Thyroid gland (tissue), 4 donors: Measurements from ENCODE around the gene OR10H3. TPM values are rescaled to one million over a fixed set of nuclear protein-coding genes. Genes with fewer than 3 reads are reported as not detected.

ENCODE experiments used
- DNase-seq, 2 donors: peaks; one replicate each; pipeline ENCODE4 v3.0.0-alpha.2; 2019
- H3K27ac ChIP-seq, 3 donors: fragments of 200-600 bp; sonication (generic); 1 replicate in 2 of 3; 2 replicates in 1 of 3; pipeline ENCODE4 v1.5.1; 2016 to 2019; ENCODE audit warnings: mild to moderate bottlenecking in 1 of 3, moderate library complexity in 1 of 3
- H3K27me3 ChIP-seq: fragments of 200-600 bp; sonication (generic); one replicate; pipeline ENCODE4 v1.5.1; 2019
- H3K36me3 ChIP-seq, 2 donors: fragments of 200-600 bp; sonication (generic); one replicate each; pipeline ENCODE4 v1.5.1; 2016 to 2019
- H3K4me1 ChIP-seq, 2 donors: fragments of 200-600 bp; sonication (generic); one replicate each; pipeline ENCODE4 v1.5.1; 2017 to 2019
- H3K4me3 ChIP-seq, 3 donors: fragments of 200-600 bp; sonication (generic); replicated peaks in 1 of 3; 1 replicate in 2 of 3; 2 replicates in 1 of 3; pipeline ENCODE4 v1.5.1; 2016; ENCODE audit warnings: mild to moderate bottlenecking in 1 of 3
- H3K9me3 ChIP-seq: fragments of 200-600 bp; sonication (generic); one replicate; pipeline ENCODE4 v1.5.1; 2017
- POLR2A ChIP-seq, 2 donors: fragments of 450-650 bp; IDR thresholded peaks; one replicate each; pipeline ENCODE4 v1.6.1; 2017; ENCODE audit warnings: antibody characterized with exemption in 2 of 2, mild to moderate bottlenecking in 2 of 2, moderate library complexity in 1 of 2
- WGBS, 2 donors: methylation state at CpG; one replicate each; pipeline ENCODE4 v1.1.5; 2017; 5-methylcytosine and 5-hydroxymethylcytosine counted together
- intact Hi-C: fragments of 100-400 bp; cut with DNase I; formaldehyde crosslinking; loops from one replicate; pipeline ENCODE4 v1.15.1; 2023
- total RNA-seq, 4 donors: library from RNA; depleted of rRNA; stranded (reverse); fragments of >200 nt; gene quantifications; one replicate each; pipeline ENCODE4 v1.2.3, GENCODE V29; 2016
- TF ChIP-seq, protein P1 (sequence below), 6 experiments: fragments of 200-600 bp in 3 of 6; fragments of 450-650 bp in 3 of 6; sonication (generic) in 3 of 6; IDR thresholded peaks; one replicate each; pipeline ENCODE4 v1.5.1; 2016 to 2019; ENCODE audit warnings: antibody characterized with exemption in 6 of 6, mild to moderate bottlenecking in 2 of 6, inconsistent platforms in 1 of 6, moderate library complexity in 1 of 6

OR10H3 gene
- total RNA-seq, 4 donors from 2014 or later = not detected

- no peak overlapping the region for H3K4me3 ChIP-seq
- H3K9me3 ChIP-seq = no peaks in the 10 kb centered on the region
- no peaks in the 10 kb centered on the region for H3K4me1 ChIP-seq
- no peak for TF ChIP-seq POLR2A (IDR thresholded peaks at IDR 0.05)
- TF ChIP-seq, protein P1, sequence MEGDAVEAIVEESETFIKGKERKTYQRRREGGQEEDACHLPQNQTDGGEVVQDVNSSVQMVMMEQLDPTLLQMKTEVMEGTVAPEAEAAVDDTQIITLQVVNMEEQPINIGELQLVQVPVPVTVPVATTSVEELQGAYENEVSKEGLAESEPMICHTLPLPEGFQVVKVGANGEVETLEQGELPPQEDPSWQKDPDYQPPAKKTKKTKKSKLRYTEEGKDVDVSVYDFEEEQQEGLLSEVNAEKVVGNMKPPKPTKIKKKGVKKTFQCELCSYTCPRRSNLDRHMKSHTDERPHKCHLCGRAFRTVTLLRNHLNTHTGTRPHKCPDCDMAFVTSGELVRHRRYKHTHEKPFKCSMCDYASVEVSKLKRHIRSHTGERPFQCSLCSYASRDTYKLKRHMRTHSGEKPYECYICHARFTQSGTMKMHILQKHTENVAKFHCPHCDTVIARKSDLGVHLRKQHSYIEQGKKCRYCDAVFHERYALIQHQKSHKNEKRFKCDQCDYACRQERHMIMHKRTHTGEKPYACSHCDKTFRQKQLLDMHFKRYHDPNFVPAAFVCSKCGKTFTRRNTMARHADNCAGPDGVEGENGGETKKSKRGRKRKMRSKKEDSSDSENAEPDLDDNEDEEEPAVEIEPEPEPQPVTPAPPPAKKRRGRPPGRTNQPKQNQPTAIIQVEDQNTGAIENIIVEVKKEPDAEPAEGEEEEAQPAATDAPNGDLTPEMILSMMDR (IDR thresholded peaks at IDR 0.05) = no peak
- no peaks in the 10 kb centered on the region for H3K27me3 ChIP-seq
- intact Hi-C loops = no loop called here
- no peak overlapping the region for H3K27ac ChIP-seq
- no peaks in the 10 kb centered on the region for H3K36me3 ChIP-seq
- 48 to 57% methylated on average over 9 of the region's 9 CpGs for WGBS, 2 donors
- no peak for DNase-seq
These were observed 39.5 kb downstream of the OR10H3 start for GRCh38 chr19:15776991-15777970.

DNA sequence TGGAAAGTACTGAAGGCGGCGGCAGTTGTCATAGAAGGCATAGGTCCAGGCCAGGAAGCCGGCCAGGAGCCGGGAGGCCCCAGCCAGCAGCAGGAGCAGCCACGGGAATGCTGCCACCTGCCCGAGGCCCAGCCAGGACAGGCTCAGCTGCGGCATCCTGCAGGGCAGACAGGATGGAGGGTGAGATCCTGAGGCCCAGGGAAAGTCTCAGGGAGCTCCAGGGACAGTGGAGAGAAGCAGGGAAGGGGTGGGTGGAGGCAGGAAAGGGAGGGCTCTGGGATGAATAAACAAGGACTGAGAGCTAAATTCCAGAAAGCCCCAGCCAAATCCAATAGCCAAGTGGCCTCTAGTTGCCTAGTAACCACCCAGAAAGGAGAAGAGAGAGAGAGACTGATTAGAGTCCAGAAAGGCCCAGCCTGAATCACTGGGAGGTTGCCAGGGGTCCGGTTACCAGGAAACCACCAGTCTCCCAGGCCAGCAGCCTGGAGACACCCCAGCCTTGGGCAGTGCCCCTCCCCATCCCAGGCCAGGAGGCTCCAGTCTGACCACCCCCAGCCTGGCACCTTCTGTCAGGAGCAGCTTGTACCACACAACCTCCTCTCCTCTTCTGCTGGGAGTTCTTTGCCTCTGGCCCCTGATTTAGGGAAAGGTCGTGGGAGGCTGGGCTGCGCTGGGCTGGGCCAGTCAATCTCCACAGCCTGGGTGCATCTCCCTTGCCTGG lies 42.1 kb downstream of the OR10H3 start:
- intact Hi-C loops = no loop called here
- Histone ChIP-seq H3K9me3 (no peaks in the 10 kb centered on the region), H3K27me3 (no peaks in the 10 kb centered on the region), H3K27ac (peak overlapping the region in 1 of 3 donors; percentile 25), H3K36me3 (no peaks in the 10 kb centered on the region), H3K4me1 (no peaks in the 10 kb centered on the region), H3K4me3 (no peak overlapping the region)
- TF ChIP-seq POLR2A (IDR thresholded peaks at IDR 0.05) = no peak
- TF ChIP-seq, protein P1 (IDR thresholded peaks at IDR 0.05) = no peak
- DNase-seq = peak; percentile 16 to 19
- 19 to 25% methylated on average over 7 to 10 of the region's 10 CpGs for WGBS, 2 donors

DNA sequence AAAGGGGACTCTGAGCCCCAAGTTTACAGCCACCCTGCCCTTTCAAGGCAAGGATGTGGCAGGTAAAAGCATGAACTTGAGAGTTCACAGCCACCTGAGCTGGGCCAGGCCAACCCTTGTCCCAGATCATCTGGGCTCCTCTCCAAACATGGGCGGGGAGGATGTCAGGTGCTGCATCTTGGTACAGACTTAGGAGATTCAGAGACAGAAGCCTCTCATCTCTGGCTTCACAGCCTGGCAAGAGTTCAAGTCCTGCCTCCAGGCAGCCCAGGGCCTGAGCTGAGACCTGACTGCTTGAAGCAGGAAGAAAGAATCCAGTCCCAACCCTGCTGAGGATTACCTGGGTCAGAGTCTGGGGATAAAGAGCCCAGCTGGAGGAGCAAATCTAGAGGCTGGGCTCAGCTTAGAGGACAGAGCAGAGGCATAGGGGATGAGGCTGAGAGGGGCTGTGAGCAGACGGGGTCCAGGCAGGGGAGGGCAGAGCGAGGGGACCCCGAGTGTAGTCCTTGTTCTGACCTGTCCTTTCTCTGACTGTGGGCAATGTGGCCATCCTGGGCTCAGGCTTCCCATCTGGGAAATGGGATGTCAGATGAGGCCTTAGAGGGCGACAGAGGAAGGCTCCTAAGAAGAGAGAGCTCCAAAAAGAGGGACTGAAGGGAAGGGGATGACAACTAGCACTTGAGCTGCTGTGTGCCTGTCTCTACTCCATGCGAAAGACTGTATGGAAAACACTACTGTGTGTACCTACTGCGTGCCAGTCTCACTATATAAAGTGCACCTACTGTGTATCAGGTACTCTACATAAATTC lies 43.0 kb downstream of the OR10H3 start:
- Histone ChIP-seq H3K27ac (no peak overlapping the region), H3K27me3 (no peaks in the 10 kb centered on the region), H3K36me3 (no peaks in the 10 kb centered on the region), H3K9me3 (no peaks in the 10 kb centered on the region), H3K4me1 (no peaks in the 10 kb centered on the region), H3K4me3 (no peak overlapping the region)
- WGBS, 2 donors = 84 to 90% methylated on average over 6 to 7 of the region's 7 CpGs
- no peak for DNase-seq
- TF ChIP-seq, protein P1 (IDR thresholded peaks at IDR 0.05) = no peak
- no peak for TF ChIP-seq POLR2A (IDR thresholded peaks at IDR 0.05)
- intact Hi-C loops = no loop called here

DNA sequence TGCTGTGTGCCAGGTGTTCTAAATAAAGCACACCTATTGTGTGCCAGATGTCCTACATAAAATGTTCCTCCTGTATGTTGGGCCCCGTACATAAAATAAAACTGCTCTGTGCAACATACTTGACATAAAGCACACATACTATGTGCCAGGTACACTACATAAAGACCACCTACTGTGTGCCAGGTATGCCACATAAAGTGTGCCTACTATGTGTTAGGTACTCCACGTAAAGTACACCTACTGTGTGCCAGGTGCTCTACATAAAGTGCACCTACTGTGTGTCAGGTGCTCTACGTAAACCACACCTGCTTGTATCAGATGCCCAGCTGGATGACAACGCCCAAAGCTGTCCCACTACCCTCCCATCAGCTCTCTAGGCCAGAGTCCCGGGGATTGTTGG lies 43.9 kb downstream of the OR10H3 start:
- Histone ChIP-seq H3K4me1 (no peaks in the 10 kb centered on the region), H3K4me3 (no peak overlapping the region), H3K36me3 (no peaks in the 10 kb centered on the region), H3K27ac (no peak overlapping the region), H3K27me3 (no peaks in the 10 kb centered on the region), H3K9me3 (no peaks in the 10 kb centered on the region)
- WGBS, 2 donors = 79 to 82% methylated on average over 5 of the region's 5 CpGs
- no peak for TF ChIP-seq POLR2A (IDR thresholded peaks at IDR 0.05)
- TF ChIP-seq, protein P1 (IDR thresholded peaks at IDR 0.05) = no peak
- no peak for DNase-seq
- intact Hi-C loops = no loop called here
